Vagina (tissue), 2 donors: ENCODE data around the gene USP40. TPM values are rescaled to one million over a fixed set of nuclear protein-coding genes. Genes with fewer than 3 reads are reported as not detected.

Experiments used
- DNase-seq, 2 donors: peaks; one replicate each; pipeline ENCODE4 v3.0.0-alpha.2; 2017; ENCODE audit errors: extremely low spot score in 2 of 2
- H3K27ac ChIP-seq: fragments of 200-600 bp; sonication (generic); one replicate; pipeline ENCODE4 v1.5.1; 2019
- H3K27me3 ChIP-seq: fragments of 200-600 bp; sonication (generic); one replicate; pipeline ENCODE4 v1.5.1; 2019
- H3K36me3 ChIP-seq, 2 donors: fragments of 200-600 bp; sonication (generic); one replicate each; pipeline ENCODE4 v1.5.1; 2017 to 2019
- H3K4me1 ChIP-seq: fragments of 200-600 bp; sonication (generic); one replicate; pipeline ENCODE4 v1.5.1; 2019
- H3K4me3 ChIP-seq, 2 donors: fragments of 200-600 bp; sonication (generic); 1 replicate in 1 of 2; 2 replicates in 1 of 2; pipeline ENCODE4 v1.5.1; 2016 to 2019
- H3K9me3 ChIP-seq: fragments of 200-600 bp; sonication (generic); one replicate; pipeline ENCODE4 v1.5.1; 2019
- CTCF ChIP-seq, 3 experiments: fragments of 450-650 bp in 2 of 3; fragments of 200-600 bp in 1 of 3; sonication (generic) in 1 of 3; IDR thresholded peaks; one replicate each; pipeline ENCODE4 v1.5.1; 2017 to 2019; ENCODE audit warnings: antibody characterized with exemption in 3 of 3, mild to moderate bottlenecking in 2 of 3, moderate library complexity in 2 of 3
- POLR2A ChIP-seq, 2 donors: fragments of 450-650 bp; IDR thresholded peaks; one replicate each; pipeline ENCODE4 v1.6.1; 2017; ENCODE audit warnings: antibody characterized with exemption in 2 of 2, mild to moderate bottlenecking in 2 of 2, moderate library complexity in 2 of 2
- POLR2AphosphoS5 ChIP-seq, 2 donors: sonication (generic); formaldehyde crosslinking; IDR thresholded peaks; one replicate each; pipeline ENCODE4 v1.9.0; 2017; ENCODE audit warnings: antibody characterized with exemption in 2 of 2, mild to moderate bottlenecking in 2 of 2, low read depth in 1 of 2; ENCODE audit not compliant: insufficient read depth in 1 of 2
- intact Hi-C: fragments of 100-400 bp; cut with DNase I; formaldehyde crosslinking; loops from one replicate; pipeline ENCODE4 v1.15.1; 2023
- total RNA-seq: library from RNA; depleted of rRNA; stranded (reverse); fragments of >200 nt; gene quantifications from one replicate; pipeline ENCODE4 v1.2.3, GENCODE V29; 2016

Gene USP40
- total RNA-seq, 1 donor from 2014 or later: 50.1 TPM

GRCh38 chr2:233481368-233482142, 85.0 kb downstream of the USP40 start:
- DNase-seq: peak; percentile 87 to 96
- Histone ChIP-seq H3K27ac (no peak overlapping the region), H3K36me3 (peaks cover 0 to 50% of the 10 kb centered on the region in 2 donors), H3K4me1 (no peaks in the 10 kb centered on the region), H3K9me3 (no peaks in the 10 kb centered on the region), H3K4me3 (no peak overlapping the region), H3K27me3 (no peaks in the 10 kb centered on the region)
- TF ChIP-seq POLR2AphosphoS5 (IDR thresholded peaks at IDR 0.05; ENCODE audit: insufficient read depth in 1 of 2, low read depth in 1 of 2) (no peak), POLR2A (IDR thresholded peaks at IDR 0.05) (no peak), CTCF (IDR thresholded peaks at IDR 0.05) (no peak)
- intact Hi-C loops: no loop called here

GRCh38 chr2:233480490-233481202, 85.9 kb downstream of the USP40 start:
- Histone ChIP-seq H3K9me3 (no peaks in the 10 kb centered on the region), H3K4me3 (no peak overlapping the region), H3K27ac (no peak overlapping the region), H3K27me3 (no peaks in the 10 kb centered on the region), H3K36me3 (peaks cover 0 to 53% of the 10 kb centered on the region in 2 donors), H3K4me1 (no peaks in the 10 kb centered on the region)
- TF ChIP-seq CTCF (IDR thresholded peaks at IDR 0.05) (no peak), POLR2A (IDR thresholded peaks at IDR 0.05) (no peak), POLR2AphosphoS5 (IDR thresholded peaks at IDR 0.05; ENCODE audit: insufficient read depth in 1 of 2, low read depth in 1 of 2) (no peak)
- intact Hi-C loops: no loop called here
- DNase-seq: peak in 1 of 2 donors; percentile 85

- no peak for TF ChIP-seq CTCF (IDR thresholded peaks at IDR 0.05)
- TF ChIP-seq POLR2A (IDR thresholded peaks at IDR 0.05): no peak
- no peak for TF ChIP-seq POLR2AphosphoS5 (IDR thresholded peaks at IDR 0.05; ENCODE audit: insufficient read depth in 1 of 2, low read depth in 1 of 2)
- no peaks in the 10 kb centered on the region for H3K27me3 ChIP-seq
- peaks cover 0 to 46% of the 10 kb centered on the region in 2 donors for H3K36me3 ChIP-seq
- no peak overlapping the region for H3K27ac ChIP-seq
- H3K4me3 ChIP-seq: no peak overlapping the region
- no peaks in the 10 kb centered on the region for H3K9me3 ChIP-seq
- no peaks in the 10 kb centered on the region for H3K4me1 ChIP-seq
- DNase-seq: peak in 1 of 2 donors; percentile 81
- intact Hi-C loops: no loop called here
Observed at GRCh38 chr2:233479616-233480489, 86.7 kb downstream of the USP40 start.

- no peak for TF ChIP-seq POLR2AphosphoS5 (IDR thresholded peaks at IDR 0.05; ENCODE audit: insufficient read depth in 1 of 2, low read depth in 1 of 2)
- TF ChIP-seq CTCF (IDR thresholded peaks at IDR 0.05): no peak
- Histone ChIP-seq H3K27ac (no peak overlapping the region), H3K4me1 (no peaks in the 10 kb centered on the region), H3K4me3 (no peak overlapping the region), H3K9me3 (no peaks in the 10 kb centered on the region), H3K36me3 (peaks cover 0 to 27% of the 10 kb centered on the region in 2 donors), H3K27me3 (no peaks in the 10 kb centered on the region)
- intact Hi-C loops: no loop called here
- peak; percentile 55 to 70 for DNase-seq
Observed at GRCh38 chr2:233477548-233478433, 88.8 kb downstream of the USP40 start.
